Spinal cord (tissue), 10 donors: ENCODE results near the gene SLC1A5. TPM values are rescaled to one million over a fixed set of nuclear protein-coding genes. Genes with fewer than 3 reads are reported as not detected.
A peak's percentile ranks its signal among the peaks of the same experiment; 100 is the strongest.

Experiments
- DNase-seq, 6 donors: peaks; one replicate each; pipeline versions ENCODE4 v3.0.0 to v3.0.0-alpha.2; 2013 to 2015; ENCODE audit warnings: low spot score in 6 of 6, low read depth in 4 of 6
- H3K27ac ChIP-seq: one replicate; pipeline ENCODE4 v1.5.1; 2013; ENCODE audit warnings: low read depth, low read length, control low read depth
- H3K27me3 ChIP-seq: one replicate; pipeline ENCODE4 v1.6.1; 2013; ENCODE audit warnings: low read length; ENCODE audit not compliant: control insufficient read depth, insufficient read depth
- H3K36me3 ChIP-seq: one replicate; pipeline ENCODE4 v1.6.1; 2013; ENCODE audit warnings: low read length; ENCODE audit not compliant: control insufficient read depth, insufficient read depth
- H3K4me1 ChIP-seq: one replicate; pipeline ENCODE4 v1.6.1; 2013; ENCODE audit warnings: low read length; ENCODE audit not compliant: control insufficient read depth, insufficient read depth
- H3K4me3 ChIP-seq: one replicate; pipeline ENCODE4 v1.5.1; 2013; ENCODE audit warnings: low read depth, low read length, control low read depth
- H3K9me3 ChIP-seq: one replicate; pipeline ENCODE4 v1.6.1; 2013; ENCODE audit warnings: low read length; ENCODE audit not compliant: control insufficient read depth, insufficient read depth
- WGBS: methylation state at CpG from one replicate; pipeline ENCODE4 v1.1.5; 2013; ENCODE audit warnings: missing lambda C conversion rate; ENCODE audit not compliant: insufficient coverage; 5-methylcytosine and 5-hydroxymethylcytosine counted together
- polyA plus RNA-seq, 2 donors: library from polyadenylated mRNA; unstranded; fragments of 120-200 nt; gene quantifications; one replicate each; pipeline ENCODE4 v1.2.1, GENCODE V29; 2013; ENCODE audit not compliant: insufficient read length in 2 of 2
- small RNA-seq: library from RNA; depleted of rRNA; stranded (forward); fragments of <200 nt; gene quantifications from one replicate; pipeline ENCODE3, GENCODE V24; 2014; ENCODE audit warnings: low replicate concordance
- total RNA-seq, 2 donors: library from RNA; depleted of rRNA in 1 of 2; stranded (reverse); fragments of 120-200 nt in 1 of 2; fragments of >200 nt in 1 of 2; gene quantifications; one replicate each; pipeline versions ENCODE4 v1.2.3 to v1.2.4, GENCODE V29; 2013 to 2014
- donor health status: healthy.

SLC1A5 gene
- total and polyA plus RNA-seq, 4 donors: 6.4 to 9.5 (median 7.3) TPM

GRCh38 chr19:46728693-46729339 is 59.6 kb downstream of the SLC1A5 start:
- DNase-seq: peak in 2 of 6 donors; percentile 63 to 68
- H3K4me1 ChIP-seq: peaks cover 38% of the 10 kb centered on the region
- no peaks in the 10 kb centered on the region for H3K27me3 ChIP-seq
- H3K4me3 ChIP-seq: no peak overlapping the region
- no peaks in the 10 kb centered on the region for H3K9me3 ChIP-seq
- H3K36me3 ChIP-seq: peaks cover 99% of the 10 kb centered on the region
- 50% methylated on average over 16 of the region's 20 CpGs for WGBS
- H3K27ac ChIP-seq: no peak overlapping the region

GRCh38 chr19:46728208-46728607 is 60.2 kb downstream of the SLC1A5 start:
- no peaks in the 10 kb centered on the region for H3K27me3 ChIP-seq
- H3K9me3 ChIP-seq: no peaks in the 10 kb centered on the region
- H3K36me3 ChIP-seq: peaks cover 100% of the 10 kb centered on the region
- 87% methylated on average over 10 of the region's 14 CpGs for WGBS
- no peak overlapping the region for H3K4me3 ChIP-seq
- DNase-seq: no peak
- no peak overlapping the region for H3K27ac ChIP-seq
- peaks cover 38% of the 10 kb centered on the region for H3K4me1 ChIP-seq

GRCh38 chr19:46727757-46728156 is 60.6 kb downstream of the SLC1A5 start:
- no peaks in the 10 kb centered on the region for H3K9me3 ChIP-seq
- DNase-seq: no peak
- peaks cover 40% of the 10 kb centered on the region for H3K4me1 ChIP-seq
- H3K27me3 ChIP-seq: no peaks in the 10 kb centered on the region
- H3K36me3 ChIP-seq: peaks cover 100% of the 10 kb centered on the region
- H3K27ac ChIP-seq: peak overlapping the region; percentile 2
- WGBS: 87% methylated on average over 10 of the region's 11 CpGs
- no peak overlapping the region for H3K4me3 ChIP-seq

GRCh38 chr19:46726971-46727501 is 61.4 kb downstream of the SLC1A5 start:
- Histone ChIP-seq H3K36me3 (peaks cover 100% of the 10 kb centered on the region), H3K4me1 (peaks cover 45% of the 10 kb centered on the region), H3K9me3 (no peaks in the 10 kb centered on the region), H3K27me3 (no peaks in the 10 kb centered on the region), H3K27ac (no peak overlapping the region), H3K4me3 (no peak overlapping the region)
- DNase-seq: peak in 1 of 6 donors; percentile 14
- WGBS: 61% methylated on average over 8 of the region's 14 CpGs

GRCh38 chr19:46726551-46726950 is 61.8 kb downstream of the SLC1A5 start:
- Histone ChIP-seq H3K27ac (no peak overlapping the region), H3K9me3 (no peaks in the 10 kb centered on the region), H3K4me1 (peaks cover 45% of the 10 kb centered on the region), H3K27me3 (no peaks in the 10 kb centered on the region), H3K36me3 (peaks cover 100% of the 10 kb centered on the region), H3K4me3 (no peak overlapping the region)
- DNase-seq: no peak
- 84% methylated on average over 10 of the region's 10 CpGs for WGBS

GRCh38 chr19:46725859-46726393 is 62.5 kb downstream of the SLC1A5 start:
- DNase-seq: no peak
- no peak overlapping the region for H3K27ac ChIP-seq
- no peak overlapping the region for H3K4me3 ChIP-seq
- peaks cover 100% of the 10 kb centered on the region for H3K36me3 ChIP-seq
- H3K9me3 ChIP-seq: no peaks in the 10 kb centered on the region
- peaks cover 40% of the 10 kb centered on the region for H3K4me1 ChIP-seq
- 81% methylated on average over 9 of the region's 9 CpGs for WGBS
- H3K27me3 ChIP-seq: no peaks in the 10 kb centered on the region

- Histone ChIP-seq H3K4me3 (no peak overlapping the region), H3K4me1 (peaks cover 40% of the 10 kb centered on the region), H3K9me3 (no peaks in the 10 kb centered on the region), H3K27me3 (no peaks in the 10 kb centered on the region), H3K27ac (no peak overlapping the region), H3K36me3 (peaks cover 100% of the 10 kb centered on the region)
- 90% methylated on average over 22 of the region's 26 CpGs for WGBS
- DNase-seq: no peak
Observed at GRCh38 chr19:46725036-46725820, 63.2 kb downstream of the SLC1A5 start.

Small RNA genes lying within 50 kb of the gene (small RNA-seq; reads per million reads assigned to genes)
- gene AC008622.3 (not detected), gene HNRNPMP2 (not detected), gene RF00019 (not detected)

Other genes starting within 250 kb of the SLC1A5 start
- 100 to 1,000 TPM; 219 to 329 TPM for gene CALM3, start 187.3 kb downstream of the SLC1A5 start, total RNA-seq
- 1,000 to 10,000 TPM; 1,556 to 1,593 TPM for gene CALM3, start 187.3 kb downstream of the SLC1A5 start, polyA plus RNA-seq
- gene PTGIR, start 163.5 kb downstream of the SLC1A5 start, total RNA-seq: 1 to 10 TPM in 1 of 2 donors, under 1 TPM in 1; 0.77 to 1.9 TPM
- gene PTGIR, start 163.5 kb downstream of the SLC1A5 start, polyA plus RNA-seq: under 1 TPM; 0.62 to 0.65 TPM
- gene GNG8, start 152.4 kb downstream of the SLC1A5 start, total RNA-seq: 1 to 10 TPM in 1 of 2 donors, not detected in 1; 1.7 TPM
- 10 to 100 TPM; 10.7 to 13.7 TPM for gene GNG8, start 152.4 kb downstream of the SLC1A5 start, polyA plus RNA-seq
- gene DACT3, start 127.4 kb downstream of the SLC1A5 start, total RNA-seq: 10 to 100 TPM; 12.8 to 18.4 TPM
- gene DACT3, start 127.4 kb downstream of the SLC1A5 start, polyA plus RNA-seq: 10 to 100 TPM; 50.0 to 50.8 TPM
- 10 to 100 TPM in 1 of 2 donors, 1 to 10 TPM in 1; 8.0 to 20.1 TPM for gene PRKD2, start 71.5 kb downstream of the SLC1A5 start, total RNA-seq
- 10 to 100 TPM; 28.9 to 30.4 TPM for gene PRKD2, start 71.5 kb downstream of the SLC1A5 start, polyA plus RNA-seq
- 10 to 100 TPM; 11.4 to 17.8 TPM for gene FKRP, start 42.5 kb downstream of the SLC1A5 start, total RNA-seq
- 10 to 100 TPM; 23.3 to 36.7 TPM for gene FKRP, start 42.5 kb downstream of the SLC1A5 start, polyA plus RNA-seq
- gene STRN4, start 42.1 kb downstream of the SLC1A5 start, total RNA-seq: 10 to 100 TPM; 42.4 to 75.5 TPM
- 100 to 1,000 TPM; 121 to 155 TPM for gene STRN4, start 42.1 kb downstream of the SLC1A5 start, polyA plus RNA-seq
- 100 to 1,000 TPM in 1 of 2 donors, 10 to 100 TPM in 1; 91.3 to 141 TPM for gene AP2S1, start 62.3 kb upstream of the SLC1A5 start, total RNA-seq
- 100 to 1,000 TPM; 157 to 171 TPM for gene AP2S1, start 62.3 kb upstream of the SLC1A5 start, polyA plus RNA-seq
- 10 to 100 TPM; 47.9 to 85.0 TPM for gene ARHGAP35, start 72.4 kb upstream of the SLC1A5 start, total RNA-seq
- 100 to 1,000 TPM; 101 to 121 TPM for gene ARHGAP35, start 72.4 kb upstream of the SLC1A5 start, polyA plus RNA-seq
- gene NPAS1, start 231.2 kb upstream of the SLC1A5 start, total RNA-seq: 1 to 10 TPM in 1 of 2 donors, under 1 TPM in 1; 0.69 to 1.0 TPM
- gene NPAS1, start 231.2 kb upstream of the SLC1A5 start, polyA plus RNA-seq: 1 to 10 TPM; 3.6 to 5.2 TPM